Measurements from ENCODE around the gene PPP1R1C. TPM values are rescaled to one million over a fixed set of nuclear protein-coding genes. Genes with fewer than 3 reads are reported as not detected.

Gene PPP1R1C
- total RNA-seq, 1 donor from 2014 or later: 8.8 TPM

DNA sequence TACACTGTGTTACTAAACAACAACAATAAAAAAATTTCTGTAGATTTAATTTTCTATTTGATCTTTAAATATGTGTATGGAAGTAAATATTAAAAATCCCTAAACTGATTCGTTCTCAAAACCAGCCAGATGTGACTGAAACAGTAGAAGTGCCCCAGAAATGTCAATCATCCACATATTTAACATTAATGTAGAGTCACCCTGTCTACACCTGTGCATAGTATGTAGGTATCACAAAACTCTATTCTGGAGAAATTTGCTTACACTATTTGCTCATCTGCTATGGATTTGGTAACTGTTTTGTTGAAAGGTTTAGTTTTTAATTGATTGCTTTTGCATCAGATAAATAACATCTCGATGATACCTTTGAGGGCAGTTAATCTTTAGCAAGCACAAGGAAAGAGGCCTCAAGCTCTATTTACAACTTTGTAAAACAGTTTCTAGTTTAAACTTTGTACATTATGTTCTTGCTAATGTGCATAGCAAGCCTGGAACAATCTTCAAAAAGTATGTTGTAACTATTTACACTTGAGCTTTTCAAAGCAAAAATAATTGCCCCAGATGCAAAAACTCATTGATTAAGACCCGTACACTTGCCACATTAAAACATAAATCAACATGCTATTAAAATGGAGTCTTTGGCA, 76.8 kb downstream of the PPP1R1C start:
- DNase-seq (ENCODE audit: low spot score): no peak

DNA sequence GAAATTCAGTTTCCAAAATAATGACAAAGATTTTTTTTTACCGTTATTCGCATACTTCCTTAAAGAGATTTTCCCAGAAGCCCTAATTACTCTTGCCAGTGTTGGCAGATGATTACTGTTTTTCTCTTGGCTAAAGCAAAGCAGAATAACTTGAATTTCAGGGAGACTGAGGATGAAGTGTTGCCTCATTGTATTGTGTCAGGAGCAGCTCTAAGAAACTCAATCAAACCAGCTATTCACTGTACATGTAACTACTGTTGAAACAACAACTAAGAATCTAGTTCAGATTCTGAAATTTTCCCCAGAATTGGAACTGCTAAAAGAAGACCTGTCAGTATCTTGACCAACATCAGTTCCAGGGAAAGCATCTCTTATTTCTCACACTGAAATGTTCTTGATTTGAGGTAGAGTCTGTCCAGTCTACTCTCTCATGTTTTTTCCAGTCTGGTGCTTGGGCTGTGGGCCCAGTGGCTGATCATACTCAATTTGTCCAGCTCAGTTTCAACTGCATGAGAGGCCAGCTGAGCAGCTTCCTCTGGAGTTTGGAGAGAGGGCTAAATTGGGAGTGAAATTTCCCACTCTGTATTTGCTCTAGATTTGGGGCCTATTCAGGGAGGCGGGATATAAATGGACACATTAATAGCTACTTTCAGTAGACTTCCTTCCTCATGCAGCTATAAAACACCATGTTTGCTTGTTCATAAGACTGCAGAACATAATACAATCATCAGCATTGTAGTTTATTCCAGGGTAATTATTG, 78.5 kb downstream of the PPP1R1C start:
- DNase-seq (ENCODE audit: low spot score): no peak

DNA sequence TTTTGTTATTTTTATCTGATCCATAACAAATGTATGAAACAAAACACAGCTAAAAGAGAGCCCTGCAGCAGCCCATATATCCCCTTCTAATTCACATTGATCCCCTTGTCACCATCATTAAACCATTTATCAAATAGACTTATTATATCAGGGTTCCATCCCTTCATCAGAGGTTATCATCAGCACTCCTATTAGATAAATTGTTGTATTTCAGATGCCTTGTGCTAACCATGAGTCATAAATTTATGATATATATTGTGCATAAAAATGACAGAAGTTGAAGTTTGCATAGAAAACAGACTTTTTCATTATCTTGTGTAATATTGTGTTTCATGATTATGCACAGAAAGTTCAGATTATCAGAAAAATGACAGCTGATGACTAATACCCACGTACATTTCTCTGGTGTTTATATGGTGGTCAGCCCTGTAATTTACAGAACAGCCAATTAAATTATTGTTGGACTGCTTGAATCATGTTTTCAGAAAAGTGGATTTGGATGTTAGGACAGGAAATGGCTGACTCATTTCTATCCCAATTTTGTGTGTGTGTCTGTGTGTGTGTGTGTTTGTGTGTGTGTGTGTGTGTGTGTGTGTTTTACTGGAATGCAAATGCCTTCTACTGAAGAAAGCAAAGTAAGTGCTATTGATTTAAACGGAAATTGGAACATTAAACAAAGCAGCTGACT, 80.9 kb downstream of the PPP1R1C start:
- no peak for DNase-seq (ENCODE audit: low spot score)

DNA sequence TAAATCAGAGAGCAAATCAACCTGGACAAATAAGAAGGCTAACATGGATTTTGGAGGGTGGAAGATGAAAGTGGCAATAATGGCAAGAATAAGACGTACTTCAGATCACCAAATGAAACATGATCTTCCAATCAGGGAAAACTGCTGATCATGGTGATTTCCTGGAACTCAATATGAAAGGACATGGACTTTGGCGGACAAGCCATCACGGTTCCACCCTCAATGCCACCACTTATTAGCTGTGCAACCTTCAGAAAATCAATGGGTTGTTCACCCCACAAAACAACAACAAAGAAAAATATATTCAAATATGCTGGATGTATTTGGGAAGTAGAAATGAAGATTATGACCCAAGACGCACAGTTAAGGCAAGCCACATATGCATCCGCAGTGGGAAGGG, 81.7 kb downstream of the PPP1R1C start:
- no peak for DNase-seq (ENCODE audit: low spot score)

DNA sequence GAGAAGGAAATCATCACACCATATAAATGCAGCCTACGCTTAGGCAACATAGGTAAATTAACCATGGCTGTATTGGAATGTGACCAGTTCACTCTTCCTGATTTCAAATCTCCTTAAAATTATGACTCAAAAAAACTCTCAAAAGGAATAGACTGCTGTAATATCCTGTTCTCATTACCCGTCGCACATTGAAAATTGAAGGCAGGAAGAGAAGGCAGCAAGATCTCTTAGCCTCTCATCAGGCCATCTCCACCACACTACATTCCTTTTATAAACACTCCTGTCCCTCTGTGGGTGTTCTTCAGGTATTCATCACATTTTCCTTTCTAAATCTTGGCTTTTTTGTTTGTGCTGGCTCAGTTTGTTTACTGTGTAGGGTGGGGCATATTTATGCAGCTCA, 83.2 kb downstream of the PPP1R1C start:
- DNase-seq (ENCODE audit: low spot score): no peak

DNA sequence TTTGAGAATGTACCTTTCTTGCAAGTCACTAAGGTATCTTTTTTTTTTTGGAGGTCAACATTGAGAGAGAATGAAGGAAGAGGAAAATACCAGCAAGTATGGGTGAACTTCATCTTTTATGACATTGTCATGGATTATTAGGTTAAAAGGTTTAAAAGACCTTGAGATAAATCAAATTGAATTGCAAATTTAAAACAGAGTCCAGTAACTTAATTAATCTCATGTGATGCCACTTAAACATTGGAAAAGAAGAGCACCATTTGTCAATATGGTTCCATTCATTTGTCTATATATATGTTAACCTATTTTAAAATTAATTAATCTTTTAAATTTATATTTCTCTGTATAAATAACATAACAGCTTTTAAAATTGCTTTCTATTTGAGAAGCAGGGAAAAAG, 83.8 kb downstream of the PPP1R1C start:
- DNase-seq (ENCODE audit: low spot score): no peak

DNA sequence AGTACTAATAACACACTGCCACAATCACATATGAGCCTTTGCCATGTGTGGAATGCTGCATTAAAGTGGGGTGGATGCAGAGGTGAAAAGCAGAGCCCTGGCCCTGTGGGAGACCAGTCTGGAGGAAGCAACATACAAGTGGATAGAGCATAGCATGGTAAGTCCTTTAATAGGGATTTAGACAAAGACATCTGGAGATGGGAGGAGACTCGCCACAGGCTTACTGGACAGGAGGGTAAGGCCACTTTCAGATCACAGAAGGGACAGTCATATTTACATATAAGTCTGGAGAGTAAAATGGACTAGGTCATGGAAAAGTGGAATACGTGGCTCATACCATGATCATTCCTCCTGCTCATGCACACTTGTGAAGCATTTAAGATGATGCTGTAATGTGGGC, 84.3 kb downstream of the PPP1R1C start:
- no peak for DNase-seq (ENCODE audit: low spot score)

DNA sequence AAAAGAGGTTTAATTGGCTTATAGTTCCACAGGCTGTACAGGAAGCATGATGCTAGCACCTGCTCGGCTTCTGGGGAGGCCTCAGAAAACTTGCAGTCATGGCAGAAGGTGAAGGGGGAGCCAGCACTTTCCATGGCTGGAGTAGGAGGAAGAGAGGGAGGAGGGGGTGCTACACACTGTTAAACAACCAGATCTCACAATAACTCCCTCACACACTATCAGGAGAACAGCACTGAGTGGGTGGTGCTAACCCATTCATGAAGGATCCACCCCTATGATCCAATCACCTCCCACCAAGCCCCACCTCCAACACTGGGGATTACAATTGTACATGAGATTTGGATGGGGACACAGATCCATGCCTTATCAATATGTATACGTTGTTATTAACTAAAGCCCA, 85.1 kb downstream of the PPP1R1C start:
- DNase-seq (ENCODE audit: low spot score): no peak

DNA sequence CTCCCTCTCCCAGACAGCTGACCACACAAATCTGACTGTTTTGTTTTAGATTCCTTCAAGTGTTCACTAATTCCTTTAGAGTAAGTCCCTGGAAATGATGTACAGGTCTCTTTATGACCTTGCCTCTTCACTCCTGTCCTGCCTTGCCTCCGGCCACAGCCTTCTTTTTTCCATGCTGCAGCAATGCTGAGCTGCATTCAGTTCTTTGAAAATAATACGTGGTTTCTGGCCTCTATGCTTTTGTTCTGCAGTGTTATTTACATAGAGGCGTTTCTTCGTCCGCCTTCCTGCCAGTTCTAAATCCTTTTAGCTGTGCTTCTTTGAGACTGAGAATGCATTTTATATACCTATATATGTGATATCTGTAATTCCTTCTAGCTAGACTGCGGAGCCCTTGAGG, 87.2 kb downstream of the PPP1R1C start:
- DNase-seq (ENCODE audit: low spot score): no peak

DNA sequence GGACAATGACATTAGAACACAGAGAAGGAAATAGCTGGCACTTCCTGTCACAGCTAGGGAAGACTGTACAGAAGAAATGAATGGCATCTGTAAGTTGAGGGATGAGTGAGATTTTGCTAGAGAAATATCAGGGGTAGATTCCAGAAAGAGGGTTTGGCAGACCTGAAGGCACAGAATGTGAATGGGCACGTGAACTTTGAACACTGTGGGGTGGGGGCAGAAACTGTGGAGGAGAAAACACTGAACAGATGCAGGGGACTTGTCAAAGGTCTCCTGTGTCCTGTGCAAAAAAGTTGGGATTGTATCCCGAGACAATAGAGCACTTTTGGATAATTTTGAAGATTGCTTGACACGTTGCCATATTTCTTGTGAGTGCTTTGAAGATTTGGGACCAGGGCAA, 88.0 kb downstream of the PPP1R1C start:
- DNase-seq (ENCODE audit: low spot score): no peak

DNA sequence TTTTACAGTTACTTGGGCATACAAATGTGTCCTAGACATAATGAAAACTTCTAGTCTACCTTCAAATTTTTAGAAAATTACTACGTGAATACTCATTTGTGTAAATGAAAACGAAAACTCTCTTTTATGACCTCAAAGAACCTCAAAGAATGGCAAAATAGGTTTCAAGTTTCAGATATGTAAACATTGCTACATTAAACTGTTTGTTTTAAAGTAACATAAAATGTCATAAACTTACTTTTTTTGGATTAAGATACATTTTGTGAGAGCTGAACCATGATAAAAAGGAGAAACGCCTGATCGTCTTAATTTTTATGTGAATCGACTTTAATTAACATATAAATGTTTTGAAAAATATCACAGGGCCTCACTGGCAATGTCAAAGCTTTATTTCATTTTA, 91.4 kb downstream of the PPP1R1C start:
- no peak for DNase-seq (ENCODE audit: low spot score)

DNA sequence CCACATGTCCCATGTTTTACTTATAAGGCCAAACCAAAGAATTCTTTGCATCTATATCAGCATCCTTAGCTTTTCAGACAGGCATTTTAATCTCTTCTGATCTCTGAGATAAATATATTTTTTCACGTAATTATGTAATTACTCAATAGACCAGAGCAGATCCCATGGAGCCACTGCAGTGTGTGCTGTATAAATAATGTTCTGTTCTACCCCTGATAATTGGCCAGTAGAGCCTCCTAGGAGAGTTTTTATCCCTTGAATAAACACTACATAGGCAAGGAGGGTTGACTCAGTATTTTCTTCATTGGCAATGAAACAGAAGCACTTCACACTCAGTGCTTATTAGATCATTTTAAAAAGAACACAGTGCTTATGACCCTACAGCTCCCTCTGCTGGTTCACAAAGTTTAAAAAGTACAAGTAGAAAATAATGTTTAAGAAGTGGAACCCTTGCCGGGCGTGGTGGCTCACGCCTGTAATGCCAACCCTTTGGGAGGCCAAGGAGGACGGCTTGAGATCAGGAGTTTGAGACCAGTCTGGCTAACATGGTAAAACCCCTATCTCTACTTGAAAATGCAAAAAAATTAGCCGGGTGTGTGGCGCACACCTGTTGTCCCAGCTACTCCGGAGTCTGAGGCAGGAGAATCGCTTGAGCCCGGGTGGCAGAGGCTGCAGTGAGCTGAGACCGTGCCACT, 91.9 kb downstream of the PPP1R1C start:
- peak; percentile 41 for DNase-seq (ENCODE audit: low spot score)

DNA sequence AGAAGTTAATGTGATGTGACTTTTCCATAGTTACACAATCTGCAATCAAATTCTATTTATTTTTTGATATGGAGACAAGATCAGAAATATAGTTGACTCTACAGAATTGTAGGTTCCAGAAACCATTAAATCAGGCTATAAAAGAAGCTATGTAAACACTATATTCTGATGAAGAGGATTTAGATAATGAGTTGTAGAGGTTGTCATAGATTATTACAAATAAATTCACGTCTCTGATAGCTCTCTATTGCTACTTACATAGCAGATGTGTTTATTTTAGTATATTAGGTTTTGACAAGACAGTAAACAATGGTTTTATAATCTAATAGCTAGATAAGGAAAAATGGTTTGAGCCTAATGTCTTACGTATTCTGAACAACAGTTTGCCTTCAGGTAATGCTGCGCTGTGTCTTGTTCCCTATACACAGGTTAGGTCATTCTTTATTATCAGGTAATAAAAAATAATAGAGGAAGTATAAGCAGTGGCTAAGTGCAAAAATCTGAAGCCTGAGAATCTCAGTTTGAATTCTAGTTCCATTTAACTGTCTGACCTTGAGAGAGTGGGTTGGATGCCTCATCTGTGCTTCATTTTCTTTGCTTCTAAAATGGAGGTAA, 93.4 kb downstream of the PPP1R1C start:
- DNase-seq (ENCODE audit: low spot score): no peak

DNA sequence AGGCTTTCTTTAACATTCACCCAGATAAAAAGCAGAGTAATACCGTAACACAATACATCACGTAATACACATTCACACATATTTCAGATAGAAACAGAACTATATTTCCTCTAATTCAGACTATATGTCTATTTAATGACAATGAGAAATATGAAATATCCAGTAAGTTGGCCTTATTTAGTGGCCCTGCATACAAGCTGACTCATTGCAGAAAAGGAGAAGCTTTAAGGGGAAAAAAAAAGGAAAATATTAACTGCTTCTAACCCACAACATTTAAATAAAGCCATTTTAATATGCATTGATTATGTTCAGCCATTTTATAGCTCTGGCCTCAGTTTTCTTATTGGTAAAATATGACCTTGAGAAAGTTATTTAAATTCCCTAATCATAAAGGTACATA, 94.8 kb downstream of the PPP1R1C start:
- DNase-seq (ENCODE audit: low spot score): no peak

DNA sequence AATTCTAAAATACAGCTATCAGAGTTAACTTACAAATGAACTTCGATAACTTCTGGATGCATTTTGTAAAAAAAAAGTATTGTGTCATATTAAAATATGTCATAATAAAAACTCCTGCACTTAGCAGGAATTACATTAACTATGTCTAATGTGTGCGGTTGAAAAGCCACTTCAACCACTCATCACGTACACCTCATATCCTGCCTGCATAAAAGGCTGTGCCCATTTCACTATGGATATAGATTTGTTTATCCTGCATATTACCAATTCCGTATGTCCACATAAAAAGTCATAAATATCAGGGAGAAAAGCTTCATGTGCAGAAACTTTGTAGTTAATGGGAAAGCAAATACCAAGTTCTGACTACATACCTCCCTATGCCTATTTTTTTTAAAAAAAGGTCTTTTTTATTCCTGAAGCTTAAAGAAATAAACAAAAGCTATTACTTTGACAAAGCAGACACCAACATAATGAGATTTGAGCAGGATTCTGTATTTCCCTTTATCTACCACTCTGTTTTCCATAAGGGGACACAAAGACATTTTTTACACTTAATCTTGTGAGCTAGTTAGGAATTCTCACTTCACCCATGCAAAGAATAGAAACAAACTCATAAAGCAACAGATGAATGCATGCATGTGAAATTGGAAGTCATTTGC, 96.1 kb downstream of the PPP1R1C start:
- no peak for DNase-seq (ENCODE audit: low spot score)

DNA sequence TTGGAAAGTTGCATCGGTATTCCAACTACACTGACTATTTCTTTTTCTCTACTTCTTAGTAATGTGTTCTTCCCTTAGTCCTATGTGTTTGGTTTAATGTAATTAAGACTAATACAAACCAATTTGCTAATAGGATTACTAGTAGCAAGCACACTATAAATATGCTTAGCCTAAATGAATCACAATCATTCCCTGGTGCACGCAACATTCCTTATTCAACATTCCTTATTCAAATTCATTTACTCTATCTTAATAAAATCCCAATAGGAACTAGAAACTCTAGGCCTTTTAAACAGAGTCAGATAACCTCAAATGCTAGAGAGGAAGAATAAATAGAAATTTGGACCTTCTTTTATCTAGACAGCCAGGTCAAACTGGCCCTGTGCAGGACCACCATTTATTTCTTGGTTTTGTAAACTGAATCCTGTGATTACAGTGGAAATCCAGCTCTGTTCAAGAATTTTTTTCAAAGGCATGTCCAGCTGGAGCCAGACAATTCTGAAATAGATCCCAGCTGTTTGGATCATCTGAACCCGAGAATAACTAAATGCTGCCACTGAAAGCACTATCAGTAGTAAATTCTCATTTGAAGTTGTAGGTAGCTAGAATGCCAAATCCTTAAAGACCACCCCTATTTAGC, 103.1 kb downstream of the PPP1R1C start:
- no peak for DNase-seq (ENCODE audit: low spot score)

DNA sequence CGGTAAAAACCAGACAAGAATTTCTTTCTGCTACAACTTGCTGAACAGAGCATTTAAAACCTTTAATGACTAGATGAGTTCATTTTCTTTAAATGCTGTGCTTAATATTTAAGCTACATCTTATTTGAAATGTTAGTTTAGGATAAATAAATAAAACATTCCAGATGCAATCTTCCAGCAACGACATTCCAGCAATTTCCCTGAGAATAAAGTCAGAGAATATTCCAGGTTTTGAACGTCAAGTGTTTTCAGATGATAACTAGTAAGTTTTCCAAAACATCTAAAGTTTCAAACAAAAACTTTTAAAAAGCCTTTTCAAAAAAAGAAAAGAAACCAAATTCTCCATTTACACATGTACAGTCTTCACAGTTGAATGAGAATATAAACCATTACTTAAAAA, 104.8 kb downstream of the PPP1R1C start:
- DNase-seq (ENCODE audit: low spot score): no peak

DNA sequence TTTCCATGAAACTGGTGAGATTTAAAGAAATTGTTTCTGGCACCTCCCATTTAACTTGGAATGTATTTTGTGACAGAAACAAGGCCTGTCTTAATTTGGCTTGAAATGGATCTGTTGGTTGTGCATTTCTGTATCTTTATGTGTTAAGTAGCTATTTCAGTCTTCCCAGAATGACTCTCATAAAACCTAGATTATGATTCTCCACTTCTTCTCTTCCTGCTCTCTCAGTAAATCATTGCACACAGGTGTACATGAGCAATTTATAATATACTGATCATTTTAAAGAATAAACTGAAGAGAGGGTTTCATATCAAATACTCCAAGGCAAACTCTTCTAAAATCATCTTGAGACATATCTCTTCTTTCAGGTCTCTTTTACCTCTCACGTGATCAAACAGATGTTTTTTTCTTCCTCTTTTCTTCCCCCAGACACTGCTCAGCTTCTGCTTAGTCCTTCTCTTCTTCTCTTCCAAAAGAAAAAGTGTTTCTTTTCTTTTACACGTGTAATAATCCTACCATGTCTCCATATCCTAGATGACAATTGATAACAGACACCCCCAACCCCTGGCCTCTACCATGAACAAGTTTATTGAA, 112.0 kb downstream of the PPP1R1C start:
- no peak for DNase-seq (ENCODE audit: low spot score)

DNA sequence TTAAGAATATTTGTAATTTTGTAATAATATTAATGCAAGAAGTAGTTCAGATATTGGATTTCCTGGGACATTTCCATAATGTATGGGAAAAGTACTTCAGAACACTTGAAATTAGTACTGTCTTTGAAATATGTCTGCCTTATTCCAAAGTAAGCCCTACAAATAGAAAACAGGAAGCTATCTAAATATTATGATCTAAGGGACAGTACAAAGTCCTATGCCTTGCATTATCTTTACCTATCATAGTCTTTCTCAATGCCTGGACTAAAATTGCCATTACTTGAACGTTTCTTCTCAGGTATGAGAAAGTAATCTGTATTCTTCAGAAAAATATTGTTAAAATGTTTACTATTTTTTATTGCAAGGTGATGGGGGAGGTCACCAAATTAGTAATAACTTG, 113.0 kb downstream of the PPP1R1C start:
- DNase-seq (ENCODE audit: low spot score): no peak

DNA sequence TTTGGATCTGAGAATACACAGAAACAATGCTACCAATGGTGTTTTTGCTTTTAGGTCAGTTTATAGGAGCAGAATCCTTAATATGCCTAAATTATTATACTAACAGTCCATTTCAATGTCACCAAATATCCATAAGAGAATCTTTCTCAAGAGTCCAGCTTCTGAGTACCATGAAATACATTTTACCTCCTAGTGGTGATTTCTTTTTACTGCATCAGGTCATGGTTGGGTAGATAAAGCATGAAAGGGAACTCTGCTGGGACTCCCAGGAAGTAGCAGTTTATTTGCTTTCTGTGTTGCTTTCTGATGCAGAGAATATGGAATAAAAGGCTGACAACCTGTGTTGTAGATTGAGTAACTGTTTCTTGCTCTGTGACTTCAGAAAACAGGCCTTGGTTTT, 115.6 kb downstream of the PPP1R1C start:
- DNase-seq (ENCODE audit: low spot score): no peak

DNA sequence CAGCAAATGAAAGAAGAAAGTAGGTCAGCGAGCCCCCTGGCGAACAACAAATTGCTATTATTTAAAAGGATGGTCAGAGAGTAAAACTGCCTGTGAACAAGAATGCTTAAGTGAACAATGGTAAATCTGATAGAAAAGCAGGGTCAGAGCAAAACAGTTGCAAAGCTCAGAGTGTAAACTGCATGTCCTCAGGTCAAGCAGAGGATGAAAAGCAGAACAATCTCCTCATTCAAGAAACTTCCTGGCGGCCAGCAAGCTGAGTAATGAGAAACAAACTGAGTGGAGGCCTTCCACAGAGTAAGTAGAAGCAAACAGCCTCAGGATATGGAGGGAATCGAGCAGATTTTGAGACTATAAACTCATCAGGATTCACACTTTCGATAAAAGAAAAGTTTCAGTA, 117.9 kb downstream of the PPP1R1C start:
- peak; percentile 11 for DNase-seq (ENCODE audit: low spot score)
